Measurements from ENCODE around the gene TTYH1.

TTYH1 gene

GRCh38 chr19:54407780-54408179 lies 7.5 kb upstream of the TTYH1 start:
- H3K27me3 ChIP-seq (ENCODE audit: insufficient read depth, poor library complexity, severe bottlenecking): no peaks in the 10 kb centered on the region
- no peak overlapping the region for H3K4me3 ChIP-seq (replicated peaks; ENCODE audit: insufficient read depth, low read length)
- DNase-seq (ENCODE audit: low read depth in 1 of 2, low spot score in 1 of 2): no peak
- no peak overlapping the region for H3K27ac ChIP-seq (replicated peaks)
- TF ChIP-seq GABPA (IDR thresholded peaks at IDR 0.05; ENCODE audit: low read depth) (no peak), SPI1 (IDR thresholded peaks at IDR 0.05; ENCODE audit: borderline replicate concordance, low read depth) (no peak), REST (IDR thresholded peaks at IDR 0.05; ENCODE audit: insufficient replicate concordance, low read depth) (no peak), CTCF (IDR thresholded peaks at IDR 0.05; ENCODE audit: insufficient read depth, low read length) (no peak), POLR2AphosphoS5 (IDR thresholded peaks at IDR 0.05; ENCODE audit: low read depth) (no peak)

GRCh38 chr19:54408456-54409026 lies 6.7 kb upstream of the TTYH1 start:
- TF ChIP-seq POLR2AphosphoS5 (IDR thresholded peaks at IDR 0.05; ENCODE audit: low read depth) (no peak), CTCF (IDR thresholded peaks at IDR 0.05; ENCODE audit: insufficient read depth, low read length) (no peak), REST (IDR thresholded peaks at IDR 0.05; ENCODE audit: insufficient replicate concordance, low read depth) (no peak), SPI1 (IDR thresholded peaks at IDR 0.05; ENCODE audit: borderline replicate concordance, low read depth) (no peak), GABPA (IDR thresholded peaks at IDR 0.05; ENCODE audit: low read depth) (no peak)
- H3K27me3 ChIP-seq (ENCODE audit: insufficient read depth, poor library complexity, severe bottlenecking): no peaks in the 10 kb centered on the region
- H3K27ac ChIP-seq (replicated peaks): no peak overlapping the region
- H3K4me3 ChIP-seq (replicated peaks; ENCODE audit: insufficient read depth, low read length): no peak overlapping the region
- DNase-seq (ENCODE audit: low read depth in 1 of 2, low spot score in 1 of 2): no peak

GRCh38 chr19:54411033-54411432 lies 4.2 kb upstream of the TTYH1 start:
- no peak overlapping the region for H3K27ac ChIP-seq (replicated peaks)

GRCh38 chr19:54412877-54413276 lies 2.4 kb upstream of the TTYH1 start:
- TF ChIP-seq GABPA (IDR thresholded peaks at IDR 0.05; ENCODE audit: low read depth) (no peak), POLR2AphosphoS5 (IDR thresholded peaks at IDR 0.05; ENCODE audit: low read depth) (no peak), REST (IDR thresholded peaks at IDR 0.05; ENCODE audit: insufficient replicate concordance, low read depth) (no peak), CTCF (IDR thresholded peaks at IDR 0.05; ENCODE audit: insufficient read depth, low read length) (no peak), SPI1 (IDR thresholded peaks at IDR 0.05; ENCODE audit: borderline replicate concordance, low read depth) (no peak)
- H3K27me3 ChIP-seq (ENCODE audit: insufficient read depth, poor library complexity, severe bottlenecking): peaks cover 30% of the 10 kb centered on the region
- H3K27ac ChIP-seq (replicated peaks): no peak overlapping the region
- DNase-seq (ENCODE audit: low read depth in 1 of 2, low spot score in 1 of 2): no peak
- no peak overlapping the region for H3K4me3 ChIP-seq (replicated peaks; ENCODE audit: insufficient read depth, low read length)

More at GRCh38 chr19:54411033-54411432, 4.2 kb upstream of the TTYH1 start:
- no peak for TF ChIP-seq SPI1 (IDR thresholded peaks at IDR 0.05; ENCODE audit: borderline replicate concordance, low read depth)
- Histone ChIP-seq H3K4me3 (replicated peaks; ENCODE audit: insufficient read depth, low read length) (no peak overlapping the region), H3K27me3 (ENCODE audit: insufficient read depth, poor library complexity, severe bottlenecking) (peaks cover 14% of the 10 kb centered on the region)
- DNase-seq (ENCODE audit: low read depth in 1 of 2, low spot score in 1 of 2): no peak
